Measurements from ENCODE around the gene KLF4.

Gene KLF4

GRCh38 chr9:107487521-107488374 lies 1.8 kb downstream of the KLF4 start:
- DNase-seq = no peak

GRCh38 chr9:107486674-107487520 lies 2.7 kb downstream of the KLF4 start:
- DNase-seq = no peak

GRCh38 chr9:107485458-107486043 lies 4.0 kb downstream of the KLF4 start:
- no peak for DNase-seq

- DNase-seq = peak; percentile 9
Measured at GRCh38 chr9:107484117-107484723, 5.3 kb downstream of the KLF4 start.

- no peak for DNase-seq
Measured at GRCh38 chr9:107483666-107484065, 5.9 kb downstream of the KLF4 start.

GRCh38 chr9:107481035-107481434 lies 8.5 kb downstream of the KLF4 start:
- peak; percentile 8 for DNase-seq

- peak; percentile 8 for DNase-seq
Measured at GRCh38 chr9:107480386-107480789, 9.2 kb downstream of the KLF4 start.

GRCh38 chr9:107478805-107479204 lies 10.8 kb downstream of the KLF4 start:
- no peak for DNase-seq

GRCh38 chr9:107474124-107474523 lies 15.4 kb downstream of the KLF4 start:
- no peak for DNase-seq

- no peak for DNase-seq
Measured at GRCh38 chr9:107472581-107473340, 16.8 kb downstream of the KLF4 start.

- DNase-seq = no peak
Measured at GRCh38 chr9:107471552-107471951, 18.0 kb downstream of the KLF4 start.

GRCh38 chr9:107467416-107467815 lies 22.2 kb downstream of the KLF4 start:
- DNase-seq = no peak

- DNase-seq = no peak
Measured at GRCh38 chr9:107466826-107467225, 22.7 kb downstream of the KLF4 start.

- DNase-seq = no peak
Measured at GRCh38 chr9:107465467-107466451, 23.8 kb downstream of the KLF4 start.

- no peak for DNase-seq
Measured at GRCh38 chr9:107464516-107464915, 25.1 kb downstream of the KLF4 start.

- no peak for DNase-seq
Measured at GRCh38 chr9:107462691-107463090, 26.9 kb downstream of the KLF4 start.

- DNase-seq = no peak
Measured at GRCh38 chr9:107460153-107461023, 29.2 kb downstream of the KLF4 start.

GRCh38 chr9:107455425-107456135 lies 34.0 kb downstream of the KLF4 start:
- DNase-seq = no peak

GRCh38 chr9:107453479-107453878 lies 36.1 kb downstream of the KLF4 start:
- no peak for DNase-seq
